ENCODE measurements around the gene GCN1.

GCN1 gene

GRCh38 chr12:120117961-120118320 lies 76.6 kb downstream of the GCN1 start:
- peaks cover 2 to 21% of the 10 kb centered on the region in 2 experiments; a peak in 2 of 3 replicates for H3K36me3 ChIP-seq (ENCODE audit: control insufficient read depth in 2 of 2, insufficient read depth in 1 of 2, low read length in 2 of 2)
- TF ChIP-seq ZNF610 (tag by site-specific recombination; IDR thresholded peaks at IDR 0.05; ENCODE audit: borderline replicate concordance) (no peak), KLF17 (tag by site-specific recombination; IDR thresholded peaks at IDR 0.05) (no peak), ZNF596 (tag by site-specific recombination; IDR thresholded peaks at IDR 0.05) (no peak), ZBTB21 (tag by site-specific recombination; IDR thresholded peaks at IDR 0.05) (no peak), ZNF140 (tag by site-specific recombination; IDR thresholded peaks at IDR 0.05) (no peak), IKZF3 (tag by site-specific recombination; IDR thresholded peaks at IDR 0.05) (no peak), SALL2 (tag by site-specific recombination; IDR thresholded peaks at IDR 0.05; ENCODE audit: borderline replicate concordance) (no peak), KLF10 (tag by site-specific recombination; IDR thresholded peaks at IDR 0.05) (no peak), GLIS2 (tag by site-specific recombination; IDR thresholded peaks at IDR 0.05) (no peak)
- TF ChIP-seq, protein P1, sequence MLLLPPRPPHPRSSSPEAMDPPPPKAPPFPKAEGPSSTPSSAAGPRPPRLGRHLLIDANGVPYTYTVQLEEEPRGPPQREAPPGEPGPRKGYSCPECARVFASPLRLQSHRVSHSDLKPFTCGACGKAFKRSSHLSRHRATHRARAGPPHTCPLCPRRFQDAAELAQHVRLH (tag by site-specific recombination; IDR thresholded peaks at IDR 0.05): no peak
- TF ChIP-seq, protein P2, sequence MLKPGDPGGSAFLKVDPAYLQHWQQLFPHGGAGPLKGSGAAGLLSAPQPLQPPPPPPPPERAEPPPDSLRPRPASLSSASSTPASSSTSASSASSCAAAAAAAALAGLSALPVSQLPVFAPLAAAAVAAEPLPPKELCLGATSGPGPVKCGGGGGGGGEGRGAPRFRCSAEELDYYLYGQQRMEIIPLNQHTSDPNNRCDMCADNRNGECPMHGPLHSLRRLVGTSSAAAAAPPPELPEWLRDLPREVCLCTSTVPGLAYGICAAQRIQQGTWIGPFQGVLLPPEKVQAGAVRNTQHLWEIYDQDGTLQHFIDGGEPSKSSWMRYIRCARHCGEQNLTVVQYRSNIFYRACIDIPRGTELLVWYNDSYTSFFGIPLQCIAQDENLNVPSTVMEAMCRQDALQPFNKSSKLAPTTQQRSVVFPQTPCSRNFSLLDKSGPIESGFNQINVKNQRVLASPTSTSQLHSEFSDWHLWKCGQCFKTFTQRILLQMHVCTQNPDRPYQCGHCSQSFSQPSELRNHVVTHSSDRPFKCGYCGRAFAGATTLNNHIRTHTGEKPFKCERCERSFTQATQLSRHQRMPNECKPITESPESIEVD (tag by site-specific recombination; IDR thresholded peaks at IDR 0.05): no peak
- CTCF ChIA-PET: interaction anchor here (0.5 to 1.9 kb wide), 4 partner anchors 18 to 338 kb away, joined by 3 to 13 read pairs (median 4); partner anchors contain the start of gene RPLP0
- peaks cover 9% of the 10 kb centered on the region for H3K4me1 ChIP-seq (ENCODE audit: control insufficient read depth, insufficient read depth, low read length)
- no peaks in the 10 kb centered on the region for H3K9me3 ChIP-seq (ENCODE audit: control insufficient read depth, insufficient read depth, low read depth, low read length)
- POLR2A ChIA-PET: interaction anchor here (0.7 to 2.8 kb wide), 6 partner anchors 8 to 175 kb away, joined by 4 to 33 read pairs (median 6); partner anchors contain the start of genes RNU4-1 and RPLP0
- H3K4me3 ChIP-seq (ENCODE audit: low read depth, low read length): peak overlapping the region; percentile 80
- no peak overlapping the region for H3K27ac ChIP-seq (ENCODE audit: extremely low read depth, low read depth, low read length)

DNA sequence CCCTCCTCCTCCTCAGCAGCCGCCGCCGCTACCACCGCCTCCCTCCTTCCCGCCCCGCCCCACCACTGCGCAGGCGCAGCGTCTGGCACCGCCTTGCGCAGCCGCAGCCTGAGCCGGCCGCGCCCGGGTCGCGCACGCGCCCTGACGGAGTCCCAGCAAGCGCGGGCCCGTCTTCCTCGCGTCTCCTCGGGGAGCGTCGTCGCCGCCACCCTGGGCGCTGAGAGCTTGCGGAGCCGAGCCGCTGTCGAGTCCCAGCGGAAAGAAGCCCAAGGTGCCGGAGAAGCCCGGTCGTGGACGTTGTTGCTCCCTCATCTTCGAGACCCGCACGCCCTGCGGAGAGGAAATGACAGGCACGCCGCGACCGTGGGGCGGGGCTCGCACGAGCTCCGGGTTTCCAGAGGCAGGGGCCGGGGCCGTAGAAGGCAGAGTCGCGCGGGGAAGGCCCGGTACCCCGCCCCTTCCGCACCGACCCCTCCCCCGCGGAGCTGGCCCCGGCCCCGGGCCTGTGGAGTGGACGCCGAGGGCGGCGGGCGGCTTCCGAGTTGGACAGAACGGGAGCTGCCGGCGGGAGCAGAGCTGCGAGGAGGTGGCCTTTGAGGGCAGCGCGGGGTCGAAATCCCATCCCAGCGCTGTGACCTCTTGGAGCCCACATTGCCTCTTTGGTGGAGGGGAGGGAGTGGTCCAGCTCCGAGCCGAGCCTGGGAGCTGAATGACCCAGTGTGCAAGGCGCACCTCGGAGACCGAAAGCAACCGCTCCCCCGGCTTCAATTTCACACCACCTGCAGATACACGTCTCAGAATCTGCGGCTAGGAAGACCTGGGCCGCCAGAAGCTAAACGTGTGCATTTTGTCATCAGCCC lies 77.5 kb downstream of the GCN1 start:
- Histone ChIP-seq H3K4me3 (ENCODE audit: low read depth, low read length) (peak overlapping the region; percentile 80), H3K4me1 (ENCODE audit: control insufficient read depth, insufficient read depth, low read length) (peaks cover 9% of the 10 kb centered on the region), H3K9me3 (ENCODE audit: control insufficient read depth, insufficient read depth, low read depth, low read length) (no peaks in the 10 kb centered on the region), H3K27ac (ENCODE audit: extremely low read depth, low read depth, low read length) (peak overlapping the region; percentile 86), H3K36me3 (ENCODE audit: control insufficient read depth in 2 of 2, insufficient read depth in 1 of 2, low read length in 2 of 2) (peaks cover 4 to 21% of the 10 kb centered on the region in 2 experiments; a peak in 2 of 3 replicates)
- POLR2A ChIA-PET: interaction anchor here (0.6 to 2.8 kb wide), 16 partner anchors 9 to 175 kb away, joined by 3 to 33 read pairs (median 6); partner anchors contain the start of genes BICDL1, RNU4-1 and RPLP0
- CTCF ChIA-PET: interaction anchor here (0.6 to 1.9 kb wide), 4 partner anchors 79 to 453 kb away, joined by 3 to 13 read pairs (median 4); partner anchors contain the start of gene RPLP0
- TF ChIP-seq ZNF146 (tag by site-specific recombination; IDR thresholded peaks at IDR 0.05) (no peak), ZNF585B (tag by site-specific recombination; IDR thresholded peaks at IDR 0.05) (no peak), EGR2 (tag by site-specific recombination; IDR thresholded peaks at IDR 0.05; ENCODE audit: low read depth) (no peak), ZNF354C (tag by site-specific recombination; IDR thresholded peaks at IDR 0.05; ENCODE audit: borderline replicate concordance, low read depth) (no peak), ZNF704 (tag by site-specific recombination; IDR thresholded peaks at IDR 0.05) (no peak), ZNF239 (tag by site-specific recombination; IDR thresholded peaks at IDR 0.05) (no peak), ZNF776 (tag by site-specific recombination; IDR thresholded peaks at IDR 0.05; ENCODE audit: borderline replicate concordance) (no peak), GLI2 (tag by site-specific recombination; IDR thresholded peaks at IDR 0.05; ENCODE audit: borderline replicate concordance, low read depth) (no peak), ZFP37 (tag by site-specific recombination; IDR thresholded peaks at IDR 0.05) (no peak), ZFHX2 (tag by site-specific recombination; conservative IDR thresholded peaks at IDR 0.05) (no peak), ZNF548 (tag by site-specific recombination; IDR thresholded peaks at IDR 0.05) (no peak), BCL11A (tag by site-specific recombination; IDR thresholded peaks at IDR 0.05; ENCODE audit: low read depth) (no peak), ZNF302 (tag by site-specific recombination; IDR thresholded peaks at IDR 0.05; ENCODE audit: low read depth) (no peak), ZNF513 (tag by site-specific recombination; IDR thresholded peaks at IDR 0.05) (0 out of 2 replicates have a peak, but pooled peaks have one; percentile 74), ZXDB (tag by site-specific recombination; IDR thresholded peaks at IDR 0.05) (peak; percentile 93), SCRT2 (tag by site-specific recombination; IDR thresholded peaks at IDR 0.05) (no peak)
- TF ChIP-seq, protein P3, sequence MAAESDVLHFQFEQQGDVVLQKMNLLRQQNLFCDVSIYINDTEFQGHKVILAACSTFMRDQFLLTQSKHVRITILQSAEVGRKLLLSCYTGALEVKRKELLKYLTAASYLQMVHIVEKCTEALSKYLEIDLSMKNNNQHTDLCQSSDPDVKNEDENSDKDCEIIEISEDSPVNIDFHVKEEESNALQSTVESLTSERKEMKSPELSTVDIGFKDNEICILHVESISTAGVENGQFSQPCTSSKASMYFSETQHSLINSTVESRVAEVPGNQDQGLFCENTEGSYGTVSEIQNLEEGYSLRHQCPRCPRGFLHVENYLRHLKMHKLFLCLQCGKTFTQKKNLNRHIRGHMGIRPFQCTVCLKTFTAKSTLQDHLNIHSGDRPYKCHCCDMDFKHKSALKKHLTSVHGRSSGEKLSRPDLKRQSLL (tag by site-specific recombination; IDR thresholded peaks at IDR 0.05): no peak
